HG03520 (cell line): ENCODE data around the gene SDK1.

Experiments used
- ATAC-seq: cut with Tn5 transposase; IDR thresholded peaks from one replicate; pipeline ENCODE4 v1.9.1; 2021; ENCODE audit warnings: mild to moderate bottlenecking, moderate library complexity; ENCODE audit not compliant: unreplicated experiment

Gene SDK1

DNA sequence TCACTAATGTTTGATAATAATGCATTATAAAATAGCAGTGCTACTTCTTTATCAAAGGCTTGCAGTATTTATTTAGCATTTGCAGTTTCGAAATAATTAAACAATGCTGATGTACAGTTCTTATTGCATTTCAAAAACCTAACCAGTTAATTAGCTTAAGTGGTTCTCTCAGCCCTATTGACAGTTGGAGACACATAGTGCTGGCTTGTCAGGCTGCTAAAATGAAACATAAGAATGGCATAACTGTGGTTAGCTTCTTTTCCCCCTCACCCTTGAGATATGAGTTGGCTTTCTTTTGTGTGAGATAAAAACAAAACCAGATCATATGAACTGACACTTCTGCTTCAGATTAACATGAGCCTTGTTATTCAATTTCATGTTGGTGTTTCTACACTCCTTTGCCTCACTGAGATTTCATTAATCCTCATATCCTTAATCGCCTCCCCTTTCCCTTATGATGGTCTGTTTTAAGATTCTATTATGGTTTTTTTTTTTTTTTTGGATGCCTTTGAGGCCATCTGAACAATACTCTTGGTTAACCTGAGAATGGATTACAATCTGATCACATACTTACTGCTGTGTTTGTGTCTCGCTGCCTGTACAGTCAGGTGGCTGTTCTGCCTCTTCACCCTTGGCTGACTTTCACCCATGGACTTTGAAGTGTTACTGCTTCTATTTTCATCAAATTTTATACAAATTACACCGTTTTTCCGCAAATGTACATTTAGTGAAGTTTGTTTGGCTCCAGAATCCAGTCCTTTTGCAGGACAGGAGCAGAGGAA, 108.0 kb downstream of the SDK1 start:
- ATAC-seq: no peak

DNA sequence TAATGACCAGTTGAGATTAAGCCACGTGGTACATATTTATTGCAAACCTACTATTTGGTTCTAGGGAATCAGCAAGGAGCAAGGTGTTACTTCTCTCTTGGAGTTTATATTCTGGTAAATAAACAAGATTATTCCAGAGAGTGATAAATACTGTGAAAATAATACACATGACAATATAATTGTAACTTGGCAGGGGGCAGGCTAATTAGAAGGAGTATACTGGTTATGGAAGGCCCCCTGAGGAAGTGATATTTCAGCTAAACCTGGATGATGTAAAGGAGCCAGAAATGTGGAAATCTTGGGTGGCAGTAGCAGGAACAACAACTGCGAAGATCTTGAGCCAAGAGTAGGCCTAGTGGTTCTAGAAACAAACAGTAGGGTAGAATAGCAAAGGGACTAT, 111.8 kb downstream of the SDK1 start:
- ATAC-seq: no peak

DNA sequence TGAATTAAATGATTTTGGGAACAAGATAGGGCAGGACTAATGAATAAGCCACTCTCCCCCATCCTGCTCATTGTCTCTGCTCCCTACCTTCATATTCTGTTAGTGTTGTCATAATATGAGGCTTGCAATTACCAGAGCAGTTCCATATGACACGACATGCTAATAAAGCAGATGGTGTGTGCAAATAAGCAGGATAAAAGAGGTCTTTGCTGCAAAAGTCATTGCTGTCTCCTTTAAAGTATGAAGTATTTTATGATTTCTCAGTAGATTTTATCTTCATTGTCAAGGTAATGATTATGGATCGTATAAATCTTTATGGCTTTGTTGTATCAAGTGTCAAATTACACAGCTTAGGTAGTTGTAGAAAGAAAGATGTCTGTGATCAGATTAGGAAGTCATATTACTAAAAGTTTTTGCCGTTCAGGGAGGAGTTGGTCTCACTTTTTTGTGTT, 114.8 kb downstream of the SDK1 start:
- ATAC-seq: no peak

DNA sequence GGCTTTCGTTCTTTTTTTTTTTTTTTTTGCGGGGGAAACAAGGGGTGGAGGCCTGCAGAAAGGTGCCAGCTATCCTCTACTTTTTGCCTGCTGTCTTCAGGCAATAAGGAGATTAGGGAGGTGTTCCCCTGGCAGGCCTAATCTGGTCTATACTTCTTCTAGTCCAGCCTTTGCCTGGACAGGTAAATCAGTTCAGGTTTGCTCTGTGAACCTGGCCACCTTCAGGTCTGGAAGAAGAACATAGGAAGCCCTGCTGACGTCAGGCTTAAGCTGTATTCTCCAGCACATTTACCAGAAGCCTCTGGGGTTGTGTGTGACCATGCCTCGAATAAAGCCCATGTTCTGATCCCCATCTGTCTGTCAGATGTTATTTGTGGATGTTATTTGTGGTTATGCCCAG, 115.4 kb downstream of the SDK1 start:
- no peak for ATAC-seq

DNA sequence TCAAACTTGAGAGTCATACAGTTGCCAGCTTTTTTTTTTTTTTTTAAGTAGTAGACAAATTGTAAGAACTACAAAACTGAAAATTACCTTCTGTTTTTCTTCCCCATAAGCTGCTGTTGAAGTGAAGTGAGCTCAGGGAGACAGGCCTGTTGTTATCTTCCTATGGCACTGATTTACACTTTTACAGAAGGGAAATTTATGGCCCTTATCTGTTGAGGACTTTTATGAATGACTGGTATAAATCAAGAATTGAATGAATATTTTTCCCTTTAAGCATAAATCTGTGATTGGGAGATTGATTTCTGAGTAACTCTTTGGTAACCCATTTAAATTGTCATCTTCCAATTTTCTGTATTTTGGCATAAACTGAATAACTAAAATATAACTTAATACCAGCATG, 124.0 kb downstream of the SDK1 start:
- ATAC-seq: no peak

DNA sequence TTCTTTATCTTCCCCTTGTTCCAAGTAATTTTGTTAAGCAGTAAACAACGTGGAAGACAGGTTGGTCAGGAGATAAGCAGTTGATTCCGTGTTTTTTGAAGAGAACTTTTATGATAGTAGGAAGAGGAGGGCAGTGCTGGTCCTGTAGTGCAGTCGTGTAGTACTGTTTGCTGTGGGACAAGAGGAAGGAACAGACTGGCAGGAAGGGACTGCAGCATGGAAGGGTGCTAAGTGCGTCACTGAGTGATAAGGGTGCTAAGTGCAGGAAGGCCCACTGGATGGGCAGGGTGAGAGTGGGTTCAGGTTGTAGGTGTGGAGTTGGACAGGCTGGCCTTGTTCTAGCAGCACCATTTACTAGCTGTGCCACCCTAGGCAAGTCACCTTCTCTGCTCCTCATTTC, 125.0 kb downstream of the SDK1 start:
- no peak for ATAC-seq

DNA sequence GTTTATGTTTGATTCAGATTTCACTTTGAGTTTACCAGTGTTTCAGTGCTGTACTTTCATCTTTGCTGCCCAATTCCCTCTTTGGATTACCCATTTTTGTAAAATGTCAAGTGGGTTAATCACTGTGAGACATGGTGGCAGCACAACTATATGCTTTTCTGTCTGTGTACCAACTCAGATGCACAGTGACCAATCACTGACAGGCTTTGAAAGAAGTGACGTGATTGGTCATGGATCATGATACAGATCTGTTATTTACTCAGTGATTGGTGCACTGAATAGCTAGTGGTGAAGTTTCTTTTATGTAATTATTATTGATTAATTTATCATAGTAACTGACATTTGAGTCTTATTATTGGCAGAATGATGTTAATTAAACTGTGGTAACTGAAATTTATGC, 126.9 kb downstream of the SDK1 start:
- no peak for ATAC-seq

DNA sequence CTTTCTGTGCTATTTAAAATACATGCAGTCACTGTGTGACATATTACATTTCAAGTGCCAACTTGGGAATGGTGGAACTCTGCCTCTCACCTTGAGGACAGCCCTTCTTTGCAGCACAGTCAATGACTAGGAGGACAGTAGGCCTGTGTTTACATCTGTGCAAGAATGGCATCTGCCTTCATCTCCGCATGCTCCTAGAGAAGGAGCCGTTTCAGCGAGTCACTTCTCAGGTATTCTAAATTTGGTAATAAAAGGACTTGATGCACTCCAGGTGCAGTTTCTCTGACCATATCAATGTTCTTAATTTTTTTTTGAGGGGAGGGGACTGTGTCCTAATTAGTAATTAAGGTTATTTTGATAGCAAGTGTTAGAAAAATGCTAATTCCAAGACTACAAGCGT, 128.9 kb downstream of the SDK1 start:
- ATAC-seq: no peak

DNA sequence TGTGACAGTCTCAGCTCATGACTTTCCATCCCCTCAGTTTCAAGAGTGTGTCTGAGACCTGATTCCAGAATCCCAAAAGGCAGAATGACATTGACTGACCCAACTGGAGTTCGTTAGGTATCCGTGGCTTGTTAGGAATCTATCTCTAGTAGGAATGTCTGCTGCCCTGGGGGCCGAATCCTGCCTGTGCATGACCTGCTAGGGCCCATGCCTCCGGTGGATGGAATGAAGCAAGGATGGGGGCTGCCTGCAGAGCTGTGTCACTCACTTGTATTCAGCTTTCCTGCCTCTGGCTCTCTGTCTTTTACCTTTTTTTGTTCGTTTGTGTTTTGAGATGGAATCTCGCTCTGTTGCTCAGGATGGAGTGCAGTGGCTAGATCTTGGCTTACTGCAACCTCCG, 129.5 kb downstream of the SDK1 start:
- ATAC-seq: no peak

DNA sequence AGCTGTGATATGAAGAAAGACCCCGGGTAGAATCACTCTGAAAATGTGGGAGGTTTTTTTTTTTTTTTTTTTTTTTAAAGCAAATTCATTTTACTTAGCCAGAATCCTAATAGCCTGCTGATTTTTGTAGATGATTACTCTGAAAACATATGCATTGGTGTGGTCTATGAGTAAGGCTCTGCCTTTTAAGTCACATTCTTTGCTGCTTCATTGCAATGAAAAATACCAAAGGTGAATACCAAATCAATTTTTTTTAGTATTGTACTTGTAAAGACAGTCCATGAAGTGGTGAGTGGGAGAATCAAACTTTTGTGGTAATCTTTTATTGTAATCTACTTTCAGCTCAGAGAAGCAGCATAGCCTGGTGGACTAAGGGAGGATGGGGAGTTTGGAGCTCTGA, 130.3 kb downstream of the SDK1 start:
- no peak for ATAC-seq

DNA sequence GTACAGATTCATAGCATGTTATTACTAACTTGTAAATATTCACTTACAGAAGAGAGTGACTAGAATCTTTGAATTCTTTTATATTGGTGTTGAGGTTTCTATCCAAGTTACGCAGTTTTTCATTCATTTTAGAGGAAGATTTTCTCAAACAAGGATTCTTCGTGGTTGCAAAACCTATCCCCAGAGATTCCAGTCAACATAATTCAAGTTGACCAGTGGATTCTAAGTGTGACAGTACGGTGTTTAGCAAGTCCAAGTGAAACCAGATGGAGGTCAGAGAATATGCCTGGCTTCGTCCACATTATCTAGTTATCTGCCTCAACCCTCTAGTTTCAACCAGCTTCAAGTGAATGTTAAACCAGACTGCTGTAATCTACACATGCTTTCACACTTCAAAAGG, 131.9 kb downstream of the SDK1 start:
- ATAC-seq: no peak

DNA sequence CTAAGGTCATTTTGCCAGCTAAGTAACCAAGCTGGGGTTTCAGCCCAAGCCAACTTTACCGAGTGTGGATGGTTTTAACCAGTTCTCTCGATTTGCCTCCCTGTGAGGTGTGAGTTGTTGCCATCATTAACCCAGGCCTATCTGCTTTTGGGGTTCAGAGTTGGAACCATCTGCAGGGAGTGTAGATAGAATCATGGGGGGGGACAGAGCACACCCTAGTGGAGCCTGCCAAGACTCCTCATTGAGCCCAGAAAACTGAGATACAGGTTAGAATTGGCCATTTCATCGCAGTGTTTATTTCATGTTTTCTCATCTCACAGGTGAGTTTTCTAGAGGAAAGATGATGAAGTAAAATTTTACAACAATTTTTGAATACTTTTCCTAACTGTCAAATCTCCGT, 133.6 kb downstream of the SDK1 start:
- ATAC-seq: no peak

DNA sequence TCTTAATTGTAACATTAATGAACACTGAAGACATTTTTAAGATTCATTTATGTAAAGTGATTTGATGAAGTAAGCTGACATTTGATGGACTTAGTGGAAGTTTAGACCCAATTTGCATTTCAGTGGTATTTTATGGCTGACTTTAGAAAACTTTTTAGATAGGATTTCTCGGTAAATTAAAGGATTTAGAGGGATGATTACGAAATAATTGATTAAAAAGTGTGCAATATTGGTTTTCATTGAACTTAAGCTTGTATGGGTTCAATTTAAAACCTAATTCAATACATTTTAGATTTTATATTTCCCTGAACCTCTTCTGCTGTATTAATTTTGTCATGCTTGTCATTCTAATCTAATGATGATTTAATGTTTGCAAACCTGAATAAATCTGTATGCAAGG, 135.1 kb downstream of the SDK1 start:
- ATAC-seq: no peak

DNA sequence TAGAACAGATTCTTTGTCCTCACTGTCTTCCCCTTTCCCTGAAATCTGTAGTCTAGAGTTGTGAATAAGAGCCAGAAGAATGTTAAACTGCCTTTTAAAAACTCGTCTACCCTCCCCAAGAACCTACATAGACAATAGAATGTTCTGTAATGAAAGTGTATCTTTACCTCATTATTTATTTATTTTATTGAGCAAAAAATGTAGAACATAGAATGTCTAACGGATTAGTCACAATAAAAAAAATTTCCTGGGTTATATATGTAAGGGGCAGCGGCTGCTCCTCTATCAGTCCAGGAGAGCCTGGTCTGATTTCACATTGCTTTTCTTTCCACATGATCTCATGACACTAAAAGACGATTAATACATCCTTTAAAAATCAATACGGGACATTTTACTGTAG, 135.7 kb downstream of the SDK1 start:
- no peak for ATAC-seq

DNA sequence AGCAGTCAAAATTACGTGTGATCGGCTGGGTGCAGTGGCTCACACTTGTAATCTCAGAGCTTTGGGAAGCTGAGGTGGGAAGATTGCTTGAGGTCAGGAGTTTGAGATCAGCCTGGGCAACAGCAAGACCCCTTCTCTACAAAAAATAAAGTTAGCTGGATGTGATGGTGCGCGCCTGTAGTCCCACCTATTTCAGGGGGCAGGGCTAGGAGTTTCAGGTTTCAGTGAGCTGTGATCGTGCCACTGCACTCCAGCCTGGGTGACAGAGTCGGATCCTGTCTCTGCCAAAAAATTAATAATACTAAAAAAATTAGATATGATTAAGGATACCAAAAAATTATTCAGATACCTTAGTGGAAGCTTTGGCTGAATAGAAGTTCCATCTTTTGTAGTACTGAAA, 136.4 kb downstream of the SDK1 start:
- ATAC-seq: no peak

DNA sequence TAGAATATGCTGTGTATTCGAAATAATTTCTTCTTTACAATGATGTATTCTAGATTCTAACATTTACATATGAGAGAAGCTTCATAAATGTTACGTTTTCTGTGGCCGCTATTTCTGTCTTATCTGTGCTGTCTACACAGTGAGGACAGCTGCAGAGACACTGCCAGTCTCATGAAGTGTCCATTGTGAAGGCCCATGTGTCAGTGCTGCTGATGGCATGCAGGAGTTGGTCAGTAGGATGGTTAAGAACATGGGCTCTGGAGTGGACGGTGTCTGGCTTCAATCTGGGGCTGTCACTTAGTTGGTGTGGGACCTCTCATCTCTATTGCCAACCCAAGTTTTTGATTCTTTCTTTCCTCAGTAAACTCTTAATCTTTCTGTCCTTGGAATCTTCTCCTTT, 137.3 kb downstream of the SDK1 start:
- no peak for ATAC-seq

DNA sequence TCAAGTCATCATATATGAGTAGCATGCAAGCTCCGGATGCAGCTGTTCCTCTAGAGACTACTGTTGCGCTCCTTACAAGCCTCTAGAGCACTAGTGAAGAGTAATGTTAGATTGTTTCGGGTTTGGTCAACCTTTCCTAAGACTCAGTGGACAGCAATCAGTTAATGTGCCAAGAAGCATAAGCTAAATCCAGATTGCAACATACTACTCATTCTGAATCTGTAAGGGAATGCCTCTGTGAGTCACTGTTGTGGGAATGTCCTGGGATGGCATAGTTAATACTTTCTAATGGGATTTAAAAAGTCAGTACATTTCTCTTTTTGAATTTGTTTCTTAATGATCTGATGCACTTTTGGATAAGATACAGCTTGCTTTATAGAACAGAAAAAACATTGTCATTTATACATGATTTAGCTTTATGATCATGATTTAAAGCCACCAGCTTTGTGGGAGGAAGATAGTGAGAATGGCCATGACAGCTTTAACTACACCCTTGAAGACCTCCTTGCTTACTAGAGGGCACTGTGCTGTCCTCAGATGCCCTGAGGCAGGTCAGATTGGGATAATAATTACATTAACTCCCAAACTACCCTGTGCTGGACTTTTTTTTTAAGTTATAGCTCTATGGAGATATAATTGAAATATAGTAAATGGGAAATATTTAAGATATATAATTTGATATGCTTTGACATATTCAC, 138.4 kb downstream of the SDK1 start:
- no peak for ATAC-seq

DNA sequence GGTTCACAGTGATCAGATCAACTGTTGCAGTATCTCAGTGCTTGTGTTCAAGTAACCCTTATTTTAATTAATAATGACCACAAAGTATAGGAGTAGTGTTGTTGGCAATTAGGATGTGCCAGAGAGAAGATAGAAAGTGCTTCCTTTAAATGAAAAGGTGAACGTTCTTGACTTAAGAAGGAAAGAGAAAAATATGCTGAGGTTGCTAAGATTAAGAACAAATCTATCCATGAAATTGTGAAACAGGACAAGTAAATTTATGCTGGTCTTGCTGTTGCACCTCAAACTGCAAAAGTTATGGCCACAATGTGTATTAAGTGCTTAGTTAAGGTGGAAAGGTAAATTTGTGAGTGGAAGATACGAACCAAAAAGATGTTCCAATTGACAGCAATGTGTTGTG, 139.5 kb downstream of the SDK1 start:
- no peak for ATAC-seq

DNA sequence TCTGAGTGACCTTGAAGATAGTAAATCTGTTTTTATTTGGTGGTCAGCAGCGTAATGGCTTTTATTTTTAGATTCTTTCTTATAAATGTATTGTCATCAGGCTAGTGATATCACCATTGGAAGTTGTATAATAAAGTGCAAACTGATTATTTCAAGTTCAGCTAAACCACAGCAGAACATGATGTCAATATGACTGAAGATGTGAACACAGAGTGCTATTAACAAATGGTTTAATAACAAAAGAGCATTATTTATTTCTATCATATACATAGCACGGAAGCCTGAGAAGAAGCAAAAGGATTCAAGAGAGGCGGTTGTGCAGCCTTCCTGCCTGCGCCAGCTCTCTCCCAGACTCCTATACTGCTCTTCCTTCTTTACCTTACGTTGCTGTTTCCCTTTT, 142.7 kb downstream of the SDK1 start:
- ATAC-seq: no peak

DNA sequence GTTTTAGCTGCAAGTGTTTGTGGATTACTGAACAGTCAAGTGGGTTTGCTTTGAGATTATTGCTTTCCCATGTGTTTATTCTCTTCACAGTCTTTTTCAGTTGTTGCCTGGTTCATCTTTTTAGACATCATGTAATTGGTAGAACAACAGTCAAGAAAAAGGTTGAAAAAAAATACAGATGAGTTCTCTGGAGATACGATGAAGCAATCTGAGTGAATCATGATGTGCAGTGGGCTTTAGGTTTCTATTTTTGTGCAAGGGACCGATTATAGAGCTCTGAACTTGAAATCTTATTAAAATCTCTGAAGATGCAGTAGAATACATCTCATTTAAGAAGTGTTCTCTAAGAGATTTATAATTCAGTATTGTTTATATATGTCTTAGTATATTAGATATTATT, 145.7 kb downstream of the SDK1 start:
- ATAC-seq: no peak

DNA sequence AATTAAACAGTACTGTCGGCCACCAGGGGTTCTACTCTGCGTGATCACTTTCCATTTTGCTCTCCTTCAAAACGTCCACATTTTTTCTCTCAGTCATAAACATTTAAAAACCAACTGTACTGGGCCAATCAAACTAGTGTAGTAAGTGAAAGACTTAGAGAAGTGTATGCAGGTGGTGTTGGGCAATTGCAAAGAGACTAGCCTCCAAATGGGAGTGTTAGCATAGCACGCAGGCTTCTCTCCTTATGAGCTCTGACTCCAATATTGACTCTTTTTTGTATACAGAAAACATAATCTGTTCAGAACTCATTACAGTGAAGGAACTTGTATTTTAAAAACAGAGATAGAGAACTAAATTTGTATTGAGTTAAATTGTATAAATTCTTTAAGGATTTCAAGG, 150.6 kb downstream of the SDK1 start:
- no peak for ATAC-seq

DNA sequence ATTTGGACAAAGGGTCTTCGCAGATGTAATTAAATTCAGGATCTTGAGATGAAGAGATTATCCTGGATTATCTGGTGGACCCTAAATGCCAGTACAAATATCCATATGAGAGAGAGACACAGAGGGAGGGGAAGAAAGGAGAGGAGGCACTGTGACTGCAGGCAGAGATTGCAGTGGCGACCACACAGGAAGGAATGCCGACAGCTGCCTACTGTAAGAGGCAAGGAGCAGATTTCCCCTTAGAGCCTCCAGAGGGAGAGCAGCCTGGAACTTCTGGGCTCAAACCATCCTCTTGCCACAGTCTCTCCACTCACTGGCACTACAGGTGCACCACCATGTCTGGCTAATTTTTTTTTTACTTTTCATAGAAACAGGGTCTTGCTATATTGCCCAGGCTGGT, 152.3 kb downstream of the SDK1 start:
- ATAC-seq: no peak
